GM19468 (cell line): Measurements from ENCODE around the gene GOSR2.
"Not testable (repeated sequence)": the region's sequence is repeated elsewhere in the genome, so short reads cannot be mapped to it uniquely, and the experiment has no call there.

ENCODE experiments used
- ATAC-seq: cut with Tn5 transposase; IDR thresholded peaks from one replicate; pipeline ENCODE4 v1.9.1; 2021; ENCODE audit warnings: mild to moderate bottlenecking, moderate library complexity, moderate number of reproducible peaks; ENCODE audit not compliant: unreplicated experiment; ENCODE audit errors: extremely low read depth

The GOSR2 gene

DNA sequence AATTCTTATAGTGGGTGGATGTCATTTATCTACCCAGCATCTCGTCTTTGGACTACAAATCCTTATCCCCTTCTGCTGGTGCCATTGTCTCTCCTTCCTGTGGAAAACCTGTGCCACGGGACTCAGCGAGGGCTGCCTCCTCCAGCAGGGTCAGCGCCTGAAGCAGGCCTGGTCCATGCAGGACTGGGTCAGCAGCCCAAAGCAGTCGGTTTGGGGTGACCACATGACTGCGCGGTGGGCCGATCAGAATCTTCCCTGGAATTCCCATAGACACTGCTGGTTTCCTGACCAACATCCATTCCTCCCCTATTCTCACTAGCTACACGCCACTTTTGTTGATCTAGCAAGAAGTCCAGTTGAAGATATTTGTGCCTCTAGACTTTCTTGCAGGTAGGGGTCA is 29.2 kb downstream of the GOSR2 start:
- no peak for ATAC-seq

DNA sequence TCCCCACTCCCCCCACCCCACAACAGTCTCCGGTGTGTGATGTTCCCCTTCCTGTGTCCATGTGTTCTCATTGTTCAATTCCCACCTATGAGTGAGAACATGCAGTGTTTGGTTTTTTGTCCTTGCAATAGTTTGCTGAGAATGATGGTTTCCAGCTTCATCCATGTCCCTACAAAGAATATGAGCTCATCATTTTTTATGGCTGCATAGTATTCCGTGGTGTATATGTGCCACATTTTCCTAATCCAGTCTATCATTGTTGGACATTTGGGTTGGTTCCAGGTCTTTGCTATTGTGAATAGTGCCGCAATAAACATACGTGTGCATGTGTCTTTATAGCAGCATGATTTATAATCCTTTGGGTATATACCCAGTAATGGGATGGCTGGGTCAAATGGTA is 30.2 kb downstream of the GOSR2 start:
- not testable (repeated sequence) for ATAC-seq

DNA sequence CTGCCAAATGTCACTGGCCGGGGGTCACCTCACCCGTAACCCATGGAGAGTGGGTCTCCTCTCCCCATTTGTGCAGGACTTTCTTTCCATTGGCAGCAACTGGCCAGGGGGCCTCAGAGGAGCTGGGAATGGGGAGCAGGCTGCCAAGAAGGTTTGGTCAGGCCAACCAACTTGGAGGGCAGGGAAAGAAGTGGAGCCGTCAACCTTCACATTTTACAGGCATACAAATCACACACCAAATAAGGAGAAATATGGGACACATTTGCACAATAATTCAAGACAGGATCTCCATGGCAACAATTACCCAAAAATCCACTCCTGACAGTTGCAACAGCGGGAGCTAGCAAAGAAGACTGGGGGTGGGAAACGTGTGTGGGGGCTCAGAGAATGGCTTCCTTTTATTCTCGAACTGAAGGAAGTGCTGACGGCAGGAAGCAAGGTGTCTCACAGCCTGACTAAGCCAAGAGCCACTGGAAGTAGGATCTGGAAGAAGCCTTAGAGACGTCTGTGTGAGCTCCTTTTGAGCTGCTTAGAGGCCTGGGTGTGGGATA is 35.2 kb downstream of the GOSR2 start:
- ATAC-seq = no peak

DNA sequence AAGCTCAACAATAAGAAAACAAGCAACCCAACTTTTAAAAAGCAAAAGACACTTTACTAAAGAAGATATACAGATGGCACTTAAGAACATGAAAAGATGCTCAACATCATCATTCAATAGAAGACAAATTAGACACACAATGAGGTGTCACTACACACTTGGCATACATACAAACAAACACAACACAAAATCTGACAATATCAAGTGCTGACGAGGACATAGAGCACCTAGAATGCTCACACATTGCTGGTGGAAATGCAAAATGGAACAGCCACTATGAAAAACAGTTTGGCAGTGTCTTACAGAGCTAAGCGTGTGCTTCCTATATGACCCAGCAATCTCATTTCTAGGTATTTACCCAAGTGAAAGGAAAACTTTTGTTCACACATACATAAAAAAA is 37.2 kb downstream of the GOSR2 start:
- ATAC-seq = no peak

DNA sequence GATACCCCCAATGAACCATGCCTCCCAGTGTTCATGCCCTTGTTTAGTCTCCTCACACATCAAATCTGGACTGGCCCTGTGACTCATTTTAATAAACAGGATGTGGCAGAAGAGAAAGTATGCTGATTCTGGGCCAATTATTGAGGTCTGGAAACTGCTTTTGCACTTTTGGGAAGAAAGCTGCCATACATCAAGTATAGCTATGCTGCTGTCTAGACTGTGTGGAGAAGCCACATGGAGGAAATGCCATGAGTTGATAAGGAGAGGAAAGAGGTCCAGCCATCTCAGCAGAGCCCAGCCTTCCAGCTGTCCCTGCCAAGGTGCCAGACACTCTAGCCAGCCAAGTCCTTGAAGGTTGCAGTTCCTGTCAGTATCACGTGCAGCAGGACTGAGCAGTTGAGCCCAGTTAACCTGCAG is 39.4 kb downstream of the GOSR2 start:
- no peak for ATAC-seq

DNA sequence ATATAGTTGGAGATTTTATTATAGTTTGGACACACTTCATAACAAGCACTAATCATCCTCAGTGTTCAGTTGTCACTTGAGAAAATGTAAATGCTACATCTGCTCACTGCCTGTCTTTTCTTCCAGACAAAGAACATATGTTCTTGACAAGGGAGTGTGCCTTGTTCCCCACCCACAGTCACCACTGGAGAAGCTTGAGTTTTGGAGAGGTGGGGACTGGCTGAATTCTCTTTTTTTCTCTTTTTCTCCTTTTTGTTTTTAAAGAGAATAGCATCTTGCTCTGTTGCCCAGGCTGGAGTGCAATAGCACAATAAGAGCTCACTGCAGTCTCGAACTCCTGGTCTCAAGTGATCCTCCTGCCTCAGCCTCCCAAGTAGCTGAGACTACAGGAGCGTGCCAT is 40.6 kb downstream of the GOSR2 start:
- ATAC-seq = no peak

DNA sequence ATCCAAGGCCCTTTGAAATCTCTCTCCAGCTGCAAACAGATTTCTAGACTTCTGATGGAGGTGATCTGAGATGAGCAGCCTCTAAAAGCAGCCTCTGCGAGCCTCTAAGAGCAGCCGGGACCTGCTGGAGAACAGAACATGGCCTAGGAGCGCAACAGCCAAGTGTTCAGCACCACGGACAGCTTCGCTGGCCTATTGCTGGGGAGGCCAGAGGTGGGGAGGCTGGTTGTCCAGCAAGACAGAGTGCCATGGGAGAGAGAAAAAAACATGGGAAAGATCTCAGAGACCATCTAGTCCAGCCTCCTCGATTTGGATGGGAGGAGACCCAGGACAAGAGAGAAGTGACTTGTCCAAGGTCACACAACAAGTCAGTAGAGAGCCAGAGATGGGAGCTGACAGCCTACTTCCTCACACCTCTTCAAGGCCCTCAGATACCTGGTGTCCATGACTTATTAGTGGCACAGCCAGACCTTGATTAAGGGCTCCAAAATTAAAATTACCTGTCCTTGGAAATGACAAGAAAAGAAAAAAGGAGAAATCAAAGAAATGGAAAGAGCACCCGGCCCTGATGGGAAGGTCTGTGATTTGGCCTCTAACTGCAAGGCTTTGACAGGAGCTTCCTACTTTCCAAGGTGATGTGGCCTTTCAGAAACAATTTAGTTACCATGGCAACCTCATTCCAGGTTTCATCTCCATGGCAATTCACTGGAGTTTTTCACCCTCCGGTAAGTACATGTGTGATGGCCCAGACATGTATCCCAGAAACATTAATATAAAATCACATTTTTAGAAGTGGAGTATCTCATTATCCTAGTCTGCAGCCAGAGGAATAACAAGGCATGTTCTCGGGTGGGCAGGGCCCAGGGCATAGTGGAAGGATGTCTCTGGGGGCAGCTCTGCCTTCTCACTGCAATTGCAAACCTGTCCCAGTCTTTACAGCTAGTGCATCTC is 41.6 kb downstream of the GOSR2 start:
- ATAC-seq = no peak

DNA sequence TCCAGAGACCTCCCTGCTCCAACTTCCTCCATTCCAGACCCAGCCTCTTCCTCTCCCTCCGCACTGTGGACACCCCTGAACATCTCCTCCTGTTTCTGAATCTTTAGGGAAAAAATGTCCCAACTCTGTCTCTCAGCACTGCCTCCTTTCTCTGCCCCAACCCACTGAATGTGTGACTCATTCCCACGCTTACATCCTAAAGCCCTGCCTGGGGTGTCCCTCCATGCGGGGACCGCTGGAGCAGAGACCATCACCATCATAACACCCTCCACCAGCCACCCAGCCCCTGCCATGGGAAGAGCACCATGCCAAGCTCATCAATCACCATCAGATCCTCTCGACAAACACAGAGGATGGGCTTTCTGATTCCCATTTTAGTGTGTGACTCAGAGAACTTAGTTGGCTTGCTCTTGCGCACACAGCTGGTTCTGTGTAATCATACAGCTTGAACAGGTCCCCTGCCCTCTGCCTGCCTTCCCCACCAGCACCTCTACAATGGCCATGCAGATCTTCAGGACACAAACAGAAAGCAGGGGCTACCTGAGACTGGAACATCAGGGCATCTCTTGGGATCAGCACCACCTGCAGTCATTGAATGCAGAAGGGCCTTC is 45.4 kb downstream of the GOSR2 start:
- ATAC-seq = no peak

DNA sequence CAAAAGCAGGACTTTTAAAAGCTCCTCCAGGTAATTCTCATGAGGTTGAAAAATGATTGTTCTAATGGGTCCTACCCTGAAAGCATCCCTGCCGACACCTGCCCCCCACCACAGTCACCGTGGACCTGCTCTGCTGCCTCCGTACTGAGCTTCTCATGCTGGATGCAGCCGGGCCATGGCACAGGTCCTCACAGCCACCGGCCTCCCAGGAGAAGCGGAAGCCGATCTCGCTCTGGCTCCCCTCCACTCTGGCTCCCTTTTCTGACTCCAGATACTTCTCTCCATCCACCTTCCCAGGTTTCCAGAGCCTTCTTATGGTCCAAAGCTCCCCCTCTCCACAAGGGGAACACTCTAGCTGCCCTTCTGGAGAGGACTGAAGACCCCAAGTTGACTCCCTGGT is 45.9 kb downstream of the GOSR2 start:
- ATAC-seq = no peak

DNA sequence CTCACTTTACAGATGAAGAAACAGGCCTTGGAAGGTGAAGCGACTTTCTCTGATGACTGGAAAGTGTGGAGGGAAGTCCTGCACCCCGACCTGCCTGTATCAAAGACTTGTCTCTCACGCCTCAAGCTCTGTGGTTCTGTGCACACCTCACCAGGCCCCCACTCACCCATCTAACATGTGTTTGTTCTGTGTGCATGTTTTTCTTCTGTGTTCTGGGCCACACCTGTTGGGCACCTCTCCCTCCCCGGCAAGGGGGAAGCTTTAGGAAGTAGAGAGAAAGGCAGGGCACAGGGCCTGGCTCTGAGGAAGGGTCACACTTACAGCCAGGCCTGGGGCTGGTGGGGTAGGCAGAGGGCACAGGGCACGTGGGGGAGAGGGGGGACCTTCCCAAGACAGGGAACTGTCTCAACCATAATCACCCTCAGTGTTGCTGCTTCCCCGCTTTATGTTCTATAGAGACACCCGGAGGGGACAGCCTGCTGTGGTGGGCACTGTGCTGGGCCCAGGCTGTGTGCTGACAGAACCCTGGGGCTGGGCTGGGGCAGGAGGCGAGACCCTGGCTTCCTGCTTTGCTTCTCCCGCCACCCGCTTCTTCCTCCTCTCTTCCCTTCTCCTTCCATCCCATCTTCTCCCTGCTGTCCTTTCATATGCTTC is 48.8 kb downstream of the GOSR2 start:
- no peak for ATAC-seq

DNA sequence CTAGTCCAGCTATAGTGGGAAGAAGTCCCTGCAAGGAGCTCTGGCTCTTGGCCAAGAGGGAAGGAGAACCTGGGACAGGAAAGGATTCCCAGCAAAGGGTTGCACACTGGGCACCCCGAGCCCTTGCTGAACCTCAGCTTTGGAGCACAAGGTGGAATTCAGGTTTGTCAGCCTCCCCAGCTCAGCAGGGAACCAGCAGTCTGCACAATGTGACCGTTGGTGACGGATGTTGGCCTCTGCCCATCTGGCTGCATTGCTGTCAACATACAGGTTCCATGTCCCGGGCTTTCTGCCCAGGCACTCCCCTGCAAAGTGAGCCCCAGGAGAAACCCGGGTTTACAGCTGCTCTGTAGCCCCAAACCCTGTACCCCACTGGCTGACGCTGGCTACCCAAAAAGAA is 49.4 kb downstream of the GOSR2 start:
- ATAC-seq = no peak

DNA sequence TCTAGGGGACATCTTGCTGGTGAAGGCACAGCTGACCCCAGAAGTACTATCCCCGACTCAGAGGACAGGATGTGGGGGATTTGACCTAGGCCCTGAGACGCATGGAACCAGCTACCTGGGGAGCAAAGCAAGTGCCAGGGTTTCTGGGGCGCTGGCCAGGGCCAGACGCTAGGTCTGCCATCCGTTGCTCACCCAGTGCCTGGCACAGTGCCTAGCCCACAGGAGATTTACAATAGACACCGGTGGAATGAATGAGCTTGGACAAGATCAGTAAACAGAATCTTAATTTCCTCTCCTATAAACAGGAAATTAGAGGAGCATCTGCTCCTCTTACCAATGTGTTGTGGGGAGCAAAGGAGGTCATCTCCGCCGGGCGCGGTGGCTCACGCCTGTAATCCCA is 51.1 kb downstream of the GOSR2 start:
- ATAC-seq = no peak

DNA sequence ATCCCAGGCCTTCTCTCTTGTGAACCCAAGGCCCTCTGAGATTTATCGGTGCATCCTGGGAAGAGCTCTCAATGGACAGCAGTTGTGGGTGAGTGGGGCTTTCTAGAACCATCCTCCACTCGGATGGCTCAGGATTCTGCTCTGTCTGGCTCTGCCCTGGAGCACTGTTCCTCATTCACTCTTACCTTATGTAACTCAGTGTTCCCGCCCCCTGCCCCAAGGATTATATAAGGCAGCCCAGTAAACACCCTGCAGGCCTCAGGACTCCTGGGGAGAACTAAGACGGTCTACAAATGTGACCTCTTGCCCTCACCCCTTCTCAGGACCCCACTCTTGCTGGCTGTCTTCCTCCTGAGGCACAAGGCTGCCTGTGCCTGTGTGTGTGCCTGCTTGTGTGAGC is 52.3 kb downstream of the GOSR2 start:
- ATAC-seq = no peak

DNA sequence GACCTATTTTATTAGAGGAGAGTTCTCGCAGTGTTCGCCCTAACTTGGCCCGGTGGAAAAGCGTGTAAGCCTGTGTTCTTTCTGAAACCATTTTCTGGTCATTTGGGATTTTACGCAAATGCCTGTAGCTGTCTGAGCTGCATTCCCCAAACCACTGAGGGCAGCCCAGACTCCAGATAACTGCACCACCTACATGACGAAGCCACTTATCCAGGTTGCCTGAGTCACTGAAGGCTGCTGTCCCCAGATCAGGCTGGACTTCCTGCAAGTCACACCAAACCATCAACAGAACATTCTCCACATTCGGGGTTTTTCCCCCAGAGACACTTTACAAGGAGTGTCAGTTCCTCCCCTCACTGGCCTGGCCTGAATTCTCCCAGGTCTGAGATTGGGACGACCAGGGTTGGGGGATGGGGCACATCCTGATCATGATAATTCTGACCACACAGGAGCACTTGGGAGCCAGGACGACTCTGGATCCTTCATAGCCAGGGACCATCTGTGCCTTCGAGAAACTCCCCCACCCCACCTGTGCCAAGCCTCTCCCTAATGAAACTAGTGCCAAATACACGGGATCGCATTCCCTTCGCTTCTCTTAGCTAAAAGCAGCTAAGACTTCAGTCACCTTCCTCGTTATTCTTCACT is 53.8 kb downstream of the GOSR2 start:
- no peak for ATAC-seq

DNA sequence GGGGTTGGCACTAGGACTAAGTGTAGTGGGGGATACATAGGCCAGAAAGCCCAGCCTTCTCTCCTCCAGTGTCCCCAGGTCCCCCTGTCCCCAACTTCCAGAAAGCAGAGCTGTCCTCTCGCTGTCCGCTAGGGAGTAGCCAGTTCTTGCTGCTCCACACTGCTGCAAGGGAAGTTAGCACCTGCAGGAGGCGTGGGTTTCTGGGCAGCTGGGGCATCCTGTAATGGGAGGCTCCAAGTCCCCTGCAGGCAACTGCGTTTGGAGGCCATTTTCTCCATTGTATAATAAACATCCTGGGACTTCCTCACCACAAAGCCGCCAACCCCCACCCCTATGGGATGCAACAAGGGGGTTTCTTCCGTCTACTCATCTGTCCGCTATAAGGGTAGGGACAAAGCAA is 54.4 kb downstream of the GOSR2 start:
- no peak for ATAC-seq

DNA sequence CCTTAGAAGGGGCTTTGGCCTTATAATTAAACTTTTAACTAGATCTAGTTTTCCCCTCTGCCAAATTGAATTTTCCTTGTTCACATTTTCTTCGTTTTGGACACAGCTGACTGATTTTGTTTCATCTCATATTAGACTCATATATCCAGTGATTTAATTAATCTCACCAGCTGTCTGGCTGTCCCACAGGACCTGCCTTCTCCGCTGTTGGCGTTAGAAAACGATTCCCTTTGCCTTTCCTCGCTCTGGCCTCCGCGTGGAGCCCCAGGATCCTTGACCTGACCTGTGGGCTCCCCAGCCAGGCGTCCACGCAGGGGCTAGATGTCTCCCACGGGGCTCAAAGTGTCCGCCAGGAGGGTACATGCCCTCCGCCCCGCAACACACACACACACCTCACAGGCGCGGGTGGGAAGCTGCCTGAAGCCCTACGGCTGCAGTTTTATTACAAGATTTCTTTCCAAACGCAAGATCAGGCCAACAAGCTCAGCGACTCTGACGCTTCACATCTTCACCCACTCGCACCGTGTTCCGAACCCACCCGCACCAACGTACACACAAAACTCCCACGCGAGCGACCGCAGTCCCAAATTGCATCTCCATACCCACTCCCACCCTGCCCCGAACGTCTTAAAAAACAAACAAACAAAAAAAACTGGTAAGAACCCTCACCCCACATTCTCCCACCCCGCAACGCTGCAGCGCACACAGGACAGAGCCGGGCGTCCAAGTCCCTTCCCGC is 55.0 kb downstream of the GOSR2 start:
- no peak for ATAC-seq

DNA sequence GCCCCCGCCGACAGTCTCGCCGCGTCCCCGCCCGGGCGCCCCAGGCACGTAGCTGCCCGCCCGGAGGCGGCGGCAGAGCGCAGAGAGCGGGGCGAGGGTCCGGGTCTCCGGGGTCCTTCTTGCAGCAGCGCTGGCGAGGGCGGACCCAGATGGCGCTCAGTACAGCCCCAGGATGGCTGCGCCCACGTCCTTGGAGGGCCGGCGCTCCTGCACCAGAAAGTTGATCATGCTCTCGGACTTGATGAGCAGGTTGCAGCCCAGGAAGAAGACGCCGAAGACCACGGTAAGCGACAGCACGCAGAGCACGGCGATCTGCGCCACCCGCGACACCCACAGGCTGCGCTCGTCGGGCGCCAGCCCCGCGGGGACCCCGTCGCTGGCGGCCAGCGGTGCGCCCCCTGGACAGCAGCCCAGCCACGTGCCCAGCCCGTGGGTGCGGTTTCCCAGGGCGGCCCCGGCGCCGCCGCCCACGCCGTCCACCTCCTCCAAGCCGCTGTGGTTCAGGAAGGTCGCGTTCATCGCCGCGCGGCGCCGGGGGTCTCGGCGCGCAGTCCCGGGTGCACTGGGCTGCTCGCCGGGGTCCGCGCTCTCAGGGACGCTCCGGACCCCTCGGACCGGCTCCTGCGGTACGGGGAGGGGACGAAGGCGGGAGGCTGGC is 55.7 kb downstream of the GOSR2 start:
- no peak for ATAC-seq

DNA sequence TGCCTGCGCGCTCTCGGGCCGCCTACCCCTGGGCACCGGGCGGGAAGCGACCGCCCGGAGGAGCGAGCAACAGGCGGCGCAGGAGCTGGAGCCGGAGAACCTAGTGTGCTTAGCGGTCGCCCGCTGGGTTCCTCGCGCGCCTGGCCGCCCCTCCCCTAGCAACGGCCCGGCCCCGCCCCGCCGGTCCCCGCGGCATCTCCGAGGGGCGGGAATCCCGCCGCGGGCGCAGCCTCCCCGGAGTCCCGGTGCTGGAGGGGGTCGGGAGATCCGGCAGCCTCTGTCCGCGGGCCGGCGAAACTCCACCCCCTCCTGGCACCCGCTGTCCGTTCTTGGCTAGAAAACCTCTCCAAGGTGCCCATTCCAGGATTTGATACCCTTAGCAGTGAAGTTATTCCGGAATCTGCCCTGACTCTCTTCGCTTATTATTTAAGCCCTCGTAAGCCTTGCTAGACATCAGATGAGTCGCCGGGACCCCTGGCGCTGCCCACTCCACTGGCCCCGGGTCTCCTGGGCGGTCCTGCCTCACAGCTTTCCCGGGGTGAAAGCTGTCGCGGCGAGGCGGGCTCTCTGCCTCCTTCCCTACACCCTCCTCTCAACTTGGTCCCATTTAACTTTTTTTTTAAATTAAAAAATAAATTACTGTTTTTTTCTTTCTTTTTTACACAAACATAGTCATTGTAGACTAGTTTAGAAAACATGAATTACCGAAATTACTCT is 56.3 kb downstream of the GOSR2 start, which contains the start of gene RPRML:
Gene RPRML, minus strand, starts transcription at position 107 of the 717 bp plus-strand sequence. CDS start 246 bp downstream, outside the sequence.
- ATAC-seq = no peak
